HepG2 (cell line): ENCODE data around the gene SLC25A10. TPM values are rescaled to one million over a fixed set of nuclear protein-coding genes. Genes with fewer than 3 reads are reported as not detected.

Source experiments
- AKAP8 ChIP-seq: sonication (generic); formaldehyde crosslinking; IDR thresholded peaks from 2 replicates; pipeline ENCODE4 v1.5.1; 2020; ENCODE audit warnings: mild to moderate bottlenecking, missing genetic modification reagents
- ATF7-NPFF ChIP-seq: sonication (generic); formaldehyde crosslinking; IDR thresholded peaks from 2 replicates; pipeline ENCODE4 v1.8.1; 2023; ENCODE audit warnings: mild to moderate bottlenecking, low read depth, missing genetic modification reagents, moderate library complexity
- BCL3 ChIP-seq: sonication (generic); formaldehyde crosslinking; IDR thresholded peaks from 2 replicates; pipeline ENCODE4 v1.5.1; 2020; ENCODE audit warnings: mild to moderate bottlenecking, missing genetic modification reagents, moderate library complexity
- BCL6 ChIP-seq: IDR thresholded peaks from 2 replicates; pipeline ENCODE4 v1.6.1; 2016; ENCODE audit warnings: missing genetic modification reagents, missing compliant biosample characterization
- HNRNPLL ChIP-seq: fragments of 200-400 bp; formaldehyde crosslinking; IDR thresholded peaks from 2 replicates; pipeline ENCODE4 v1.6.1; 2017; ENCODE audit warnings: mild to moderate bottlenecking, low read depth, low read length; ENCODE audit not compliant: poor library complexity, severe bottlenecking
- HOXA7 ChIP-seq: sonication (generic); formaldehyde crosslinking; IDR thresholded peaks from 2 replicates; pipeline ENCODE4 v1.8.1; 2022; ENCODE audit warnings: mild to moderate bottlenecking, missing genetic modification reagents, moderate library complexity
- MIER3 ChIP-seq: IDR thresholded peaks from 2 replicates; pipeline ENCODE4 v1.6.1; 2016; ENCODE audit warnings: missing compliant biosample characterization, borderline replicate concordance
- NCOA5 ChIP-seq: sonication (generic); formaldehyde crosslinking; IDR thresholded peaks from 2 replicates; pipeline ENCODE4 v1.4.0; 2020; ENCODE audit warnings: missing genetic modification reagents
- NR1H2 ChIP-seq: sonication (generic); formaldehyde crosslinking; IDR thresholded peaks from 2 replicates; pipeline ENCODE4 v1.8.1; 2022; ENCODE audit warnings: low read depth, missing genetic modification reagents, borderline replicate concordance
- PATZ1 ChIP-seq: sonication (generic); formaldehyde crosslinking; IDR thresholded peaks from 2 replicates; pipeline ENCODE4 v1.4.0; 2020; ENCODE audit warnings: missing genetic modification reagents
- SOX6 ChIP-seq, 2 experiments: fragments of 450-650 bp in 1 of 2; sonication (generic) in 1 of 2; formaldehyde crosslinking in 1 of 2; IDR thresholded peaks; 2 replicates each; pipeline versions ENCODE4 v1.4.0 to v1.6.1; 2017 to 2020; ENCODE audit warnings: antibody characterized with exemption in 1 of 2, mild to moderate bottlenecking in 1 of 2, missing genetic modification reagents in 1 of 2
- THAP7 ChIP-seq: sonication (generic); formaldehyde crosslinking; IDR thresholded peaks from 2 replicates; pipeline ENCODE4 v1.8.1; 2023; ENCODE audit warnings: mild to moderate bottlenecking, missing genetic modification reagents
- YEATS2 ChIP-seq: sonication (generic); formaldehyde crosslinking; IDR thresholded peaks from 2 replicates; pipeline ENCODE4 v1.4.0; 2020; ENCODE audit warnings: missing genetic modification reagents, borderline replicate concordance
- ZBTB43 ChIP-seq: sonication (generic); formaldehyde crosslinking; conservative IDR thresholded peaks from 2 replicates; pipeline ENCODE4 v1.4.0; 2020; ENCODE audit warnings: missing genetic modification reagents
- ZNF143 ChIP-seq: sonication (generic); formaldehyde crosslinking; IDR thresholded peaks from 2 replicates; pipeline ENCODE4 v1.4.0; 2020; ENCODE audit warnings: missing genetic modification reagents
- ZNF30 ChIP-seq: sonication (generic); formaldehyde crosslinking; IDR thresholded peaks from 2 replicates; pipeline ENCODE4 v1.5.0; 2020; ENCODE audit warnings: mild to moderate bottlenecking, missing genetic modification reagents
- ZNF354B ChIP-seq: sonication (generic); formaldehyde crosslinking; IDR thresholded peaks from 2 replicates; pipeline ENCODE4 v1.8.0; 2022; ENCODE audit warnings: mild to moderate bottlenecking, missing genetic modification reagents
- ZNF660 ChIP-seq: sonication (generic); formaldehyde crosslinking; IDR thresholded peaks from 2 replicates; pipeline ENCODE4 v1.5.1; 2020; ENCODE audit warnings: mild to moderate bottlenecking, low read depth, missing genetic modification reagents, borderline replicate concordance
- ZNF740 ChIP-seq: sonication (generic); formaldehyde crosslinking; IDR thresholded peaks from 2 replicates; pipeline ENCODE4 v1.4.0; 2020; ENCODE audit warnings: missing genetic modification reagents
- ZNF883 ChIP-seq: sonication (generic); formaldehyde crosslinking; IDR thresholded peaks from 2 replicates; pipeline ENCODE4 v1.5.1; 2020; ENCODE audit warnings: mild to moderate bottlenecking, missing genetic modification reagents; ENCODE audit errors: not compliant biosample characterization
- ZSCAN12 ChIP-seq: sonication (generic); formaldehyde crosslinking; IDR thresholded peaks from 2 replicates; pipeline ENCODE4 v1.9.0; 2021; ENCODE audit warnings: mild to moderate bottlenecking, missing genetic modification reagents
- ZSCAN31 ChIP-seq: sonication (generic); formaldehyde crosslinking; IDR thresholded peaks from 2 replicates; pipeline ENCODE4 v1.5.0; 2020; ENCODE audit warnings: low read depth, mild to moderate bottlenecking, missing genetic modification reagents
- ZSCAN9 ChIP-seq: IDR thresholded peaks from 2 replicates; pipeline ENCODE4 v1.6.1; 2016; ENCODE audit warnings: borderline replicate concordance
- polyA plus RNA-seq, 8 experiments: library from polyadenylated mRNA; depleted of rRNA in 3 of 8; stranded (reverse) in 7 of 8; unstranded in 1 of 8; fragments of >200 nt; fragmentation: Illumina TruSeq in 4 of 8; extraction: Trizol in 4 of 8; gene quantifications; 2 replicates each; pipeline versions ENCODE4 v1.2.1 to v1.2.3, GENCODE V29; 2011 to 2016; ENCODE audit warnings: low read depth in 4 of 8, missing spikeins in 1 of 8, mixed read lengths in 1 of 8; ENCODE audit not compliant: insufficient read depth in 1 of 8
- total RNA-seq, 5 experiments: library from RNA; depleted of rRNA; stranded (reverse); fragments of >200 nt; fragmentation: Illumina TruSeq; extraction: Trizol; gene quantifications; 2 replicates each; pipeline ENCODE4 v1.2.3, GENCODE V29; 2016; ENCODE audit warnings: low read depth in 1 of 5

SLC25A10 gene
- total and polyA plus RNA-seq, 2 of the 13 experiments (the other 11 are each of a cell fraction or from before 2014, with no cell fraction given), result 46.5 to 140 TPM

- no peak for TF ChIP-seq ZNF660 (CRISPR knock-in tag)
- no peak for TF ChIP-seq YEATS2 (CRISPR knock-in tag)
- no peak; the same call in 1 of the 2 replicates for TF ChIP-seq ATF7-NPFF (CRISPR knock-in tag)
- no peak for TF ChIP-seq HNRNPLL
- no peak; the same call in 1 of the 2 replicates for TF ChIP-seq AKAP8
- TF ChIP-seq ZNF354B (CRISPR knock-in tag), result peak; percentile 60; the same call in 1 of the 2 replicates
- peak; percentile 73 for TF ChIP-seq ZNF740 (CRISPR knock-in tag)
- TF ChIP-seq BCL3 (CRISPR knock-in tag), result no peak
- no peak for TF ChIP-seq ZSCAN9 (CRISPR knock-in tag)
- TF ChIP-seq BCL6 (CRISPR knock-in tag), result no peak
- TF ChIP-seq ZSCAN31 (CRISPR knock-in tag), result no peak
- TF ChIP-seq ZNF143 (CRISPR knock-in tag), result peak; percentile 52
- TF ChIP-seq ZNF883 (CRISPR knock-in tag), result no peak
- no peak for TF ChIP-seq SOX6 (IDR thresholded peaks at IDR 0.05)
- no peak for TF ChIP-seq SOX6 (CRISPR knock-in tag; IDR thresholded peaks at IDR 0.05)
- no peak for TF ChIP-seq ZNF30 (CRISPR knock-in tag)
- TF ChIP-seq PATZ1, result peak; percentile 42; the same call in 1 of the 2 replicates
- TF ChIP-seq ZBTB43 (CRISPR knock-in tag), result no peak
- no peak for TF ChIP-seq ZSCAN12 (CRISPR knock-in tag)
- TF ChIP-seq NR1H2, result no peak
- TF ChIP-seq THAP7 (CRISPR knock-in tag), result no peak
- TF ChIP-seq MIER3 (CRISPR knock-in tag), result no peak
- no peak for TF ChIP-seq NCOA5
- TF ChIP-seq HOXA7 (CRISPR knock-in tag), result no peak
Measured at GRCh38 chr17:81701288-81702071, 10.6 kb upstream of the SLC25A10 start (continued).
